NCI-H446 (cell line): ENCODE data around the gene LNX1.

Experiments
- DNase-seq, 2 experiments: peaks; one replicate each; lab custom pipeline; 2025; lab: John Stamatoyannopoulos, UW

LNX1 gene

DNA sequence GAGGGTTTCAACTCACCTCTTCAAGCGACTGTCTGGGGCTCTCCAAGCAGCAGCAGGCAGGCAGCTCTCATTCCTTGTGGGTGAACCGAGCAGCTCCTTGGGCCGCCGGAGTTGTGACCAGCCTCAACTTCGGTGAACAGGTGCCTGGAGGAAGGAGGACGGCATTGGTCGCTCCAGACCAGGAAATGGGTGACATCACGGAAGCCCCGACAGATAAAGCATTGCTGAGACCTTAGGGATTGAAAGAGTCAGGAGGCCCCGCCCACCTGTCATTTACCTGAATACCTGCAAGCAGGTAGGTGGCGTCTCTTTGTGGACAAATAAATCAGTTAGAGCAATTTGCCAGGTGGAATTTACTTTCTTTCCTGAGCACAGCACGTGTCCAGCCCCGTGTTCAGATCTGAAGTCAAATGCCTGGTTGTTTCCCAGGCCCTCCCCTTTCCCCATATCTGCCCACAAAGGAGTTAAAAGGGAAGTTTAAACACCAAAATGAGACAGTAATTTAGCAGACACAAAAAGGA lies at the start of gene LNX1:
Gene LNX1 (minus strand): TSS at position 115 of the 521 bp plus-strand sequence. CDS start 17,484 bp downstream, outside the sequence.
- no peak for DNase-seq

DNA sequence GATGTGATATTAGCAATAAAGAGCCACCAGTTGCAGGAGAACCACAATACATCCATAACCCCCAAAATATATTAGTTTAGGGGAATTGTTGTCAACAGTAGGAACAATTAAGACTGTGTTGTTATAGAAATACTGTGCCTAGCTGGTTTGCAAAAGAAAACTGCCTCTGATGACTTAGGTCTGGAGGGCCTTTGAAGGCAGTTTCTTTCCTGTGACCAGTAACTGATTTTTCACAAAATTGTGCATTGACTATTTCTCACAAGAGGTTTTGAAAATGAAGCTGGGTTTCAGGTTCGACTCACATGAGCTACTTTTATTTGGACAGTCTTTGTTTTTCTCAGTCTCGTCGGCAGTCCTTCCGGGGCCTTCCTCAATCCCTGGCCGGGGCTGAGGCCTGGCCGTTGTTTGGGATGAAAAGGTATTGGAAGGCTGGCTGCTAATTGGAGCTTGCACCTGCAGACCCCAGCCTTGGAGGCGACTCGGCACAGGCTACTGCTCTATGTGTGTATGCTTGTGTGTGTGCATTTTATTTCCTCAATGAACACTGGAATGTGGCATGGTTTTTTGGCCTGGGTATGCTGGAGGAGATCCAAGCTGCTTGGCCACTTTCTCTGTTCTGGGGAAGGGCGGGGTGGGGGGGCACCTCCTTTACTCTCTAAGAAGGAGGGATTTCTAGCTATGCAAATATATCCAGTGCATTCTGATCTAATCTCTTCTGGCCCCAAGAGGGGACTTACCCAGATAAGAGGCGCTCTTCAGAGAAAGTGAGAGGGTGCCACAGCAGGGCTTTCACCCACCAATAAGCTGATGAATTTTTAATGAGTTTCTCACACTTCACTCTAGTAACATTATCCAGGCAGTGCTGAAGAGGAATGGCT lies 49.5 kb upstream of the LNX1 start:
- peak; percentile 16 to 60 for DNase-seq

DNA sequence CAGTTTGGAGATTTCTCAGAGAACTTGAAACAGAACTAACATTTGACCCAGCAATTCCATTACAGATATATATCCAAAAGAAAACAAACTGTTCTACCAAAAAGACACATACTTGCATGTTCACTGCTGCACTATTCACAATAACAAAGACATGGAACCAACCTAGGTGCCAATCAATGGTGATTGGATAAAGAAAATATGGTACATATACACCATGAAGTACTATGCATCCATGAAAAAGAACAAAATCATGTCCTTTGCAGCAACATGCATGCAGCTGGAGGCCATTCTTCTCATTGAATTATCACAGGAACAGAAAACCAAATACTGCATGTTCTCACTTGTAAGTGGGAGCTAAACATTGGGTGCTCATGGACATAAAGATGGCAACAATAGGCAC lies 47.6 kb upstream of the LNX1 start:
- no peak for DNase-seq

DNA sequence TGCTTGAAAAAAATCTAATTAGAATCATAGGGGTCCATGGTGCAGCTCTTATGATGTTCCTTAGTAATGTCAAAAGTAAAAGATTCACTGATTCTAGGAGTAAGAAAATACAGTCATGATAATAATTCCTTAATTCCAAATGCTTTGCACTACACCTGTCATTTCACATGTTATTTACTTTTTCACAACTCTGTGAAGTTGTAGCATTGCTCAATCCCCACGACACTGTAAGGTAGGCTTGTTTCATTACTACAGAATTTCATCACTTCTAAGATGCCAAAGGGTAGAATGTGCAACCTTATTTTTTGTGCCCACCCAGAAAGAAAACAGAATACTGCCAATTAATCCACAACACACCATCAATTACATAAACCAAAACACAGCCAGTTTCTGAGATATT lies 46.1 kb upstream of the LNX1 start:
- no peak for DNase-seq

DNA sequence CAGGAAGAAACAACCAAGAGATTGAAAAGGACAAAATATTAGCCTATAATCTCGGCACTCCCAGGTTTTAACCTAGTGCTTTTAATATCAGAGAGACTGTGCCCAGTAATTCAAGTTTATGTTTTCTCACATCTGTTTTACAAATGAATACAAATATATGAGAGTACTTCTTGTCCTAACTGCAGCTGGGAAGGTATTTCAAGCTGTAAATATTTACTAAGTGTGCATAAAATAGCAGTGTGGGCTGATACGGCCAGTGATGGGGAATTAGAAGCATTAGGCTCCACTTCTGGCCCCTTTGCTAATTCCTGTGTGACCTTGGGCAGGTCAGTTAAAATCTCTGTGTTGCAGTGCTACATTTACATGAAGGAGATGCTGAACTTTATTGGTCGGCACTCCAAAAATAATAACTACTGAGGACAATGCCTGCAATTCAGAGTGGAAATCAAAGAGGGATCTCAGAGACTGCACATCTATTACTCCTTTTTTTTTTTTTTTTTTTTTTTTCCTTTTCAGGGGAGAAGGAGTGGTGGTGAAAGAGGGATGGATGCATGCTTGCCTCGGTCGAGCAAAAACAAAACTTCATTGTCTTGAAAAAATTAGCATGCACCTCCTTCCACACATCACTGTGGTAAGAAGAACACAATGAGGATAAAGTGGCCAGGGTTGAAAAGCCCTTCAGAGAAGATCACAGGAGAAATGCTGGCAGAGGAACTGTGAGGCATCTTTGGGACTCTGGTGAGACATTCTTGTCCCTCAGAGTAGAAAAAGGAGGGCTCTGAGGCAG lies 44.6 kb upstream of the LNX1 start:
- no peak for DNase-seq

DNA sequence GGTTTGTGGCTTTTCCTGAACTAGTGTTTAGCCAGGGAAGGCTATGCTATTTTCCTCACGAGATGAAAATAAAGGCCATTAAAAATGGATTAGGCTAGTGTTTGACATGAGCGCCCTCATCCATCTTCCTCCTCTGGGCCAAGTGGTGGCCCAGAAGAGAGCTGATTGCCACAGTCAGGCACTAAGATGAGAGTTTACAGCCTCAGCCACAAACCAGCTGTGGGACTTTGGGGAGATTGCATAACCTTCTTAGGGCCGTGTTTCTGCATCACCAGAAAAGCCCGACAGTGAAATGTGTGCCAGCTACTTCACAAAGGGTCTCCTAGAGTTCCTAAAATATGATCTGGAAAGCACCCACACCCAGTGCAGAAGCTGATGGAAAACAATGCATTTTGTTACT lies 42.3 kb upstream of the LNX1 start:
- no peak for DNase-seq

DNA sequence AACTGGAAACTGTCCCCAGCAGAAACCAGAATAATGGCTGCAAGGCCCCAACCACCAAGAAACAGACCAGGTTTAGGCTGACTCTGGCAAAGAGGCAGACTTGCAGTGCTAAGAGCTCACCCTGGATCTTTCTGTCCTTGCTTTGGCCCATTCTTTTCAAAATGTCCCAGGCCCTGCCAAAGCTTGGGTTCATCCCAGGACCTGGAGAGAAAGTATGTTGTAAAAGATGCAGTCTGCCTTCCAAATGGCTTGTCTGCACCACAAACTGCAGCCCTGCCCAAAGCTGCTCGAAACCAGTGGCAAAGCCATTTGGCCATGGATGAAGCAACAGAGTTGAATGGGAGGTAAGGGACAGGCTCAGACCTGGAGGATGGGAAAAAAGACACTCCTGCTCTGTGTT lies 38.0 kb upstream of the LNX1 start:
- no peak for DNase-seq

DNA sequence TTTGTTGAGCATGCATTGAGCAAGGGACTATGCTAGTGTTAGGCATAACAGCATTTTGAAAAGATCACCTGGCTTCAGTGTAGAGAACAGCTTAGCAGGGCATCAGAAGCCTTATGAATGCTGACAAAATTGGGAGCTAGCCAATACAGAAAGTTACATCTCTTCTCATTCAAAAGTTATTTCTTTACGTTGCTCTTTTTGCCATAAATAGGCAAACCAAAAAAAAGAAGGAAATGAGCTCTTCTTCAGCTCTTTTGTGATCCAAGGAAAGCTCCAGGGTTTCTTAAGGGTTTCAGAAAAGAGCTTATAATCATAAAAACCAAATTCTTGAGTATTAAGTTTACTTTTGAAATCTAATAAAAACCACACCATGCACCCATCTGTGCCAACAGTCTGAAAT lies 35.2 kb upstream of the LNX1 start:
- no peak for DNase-seq

DNA sequence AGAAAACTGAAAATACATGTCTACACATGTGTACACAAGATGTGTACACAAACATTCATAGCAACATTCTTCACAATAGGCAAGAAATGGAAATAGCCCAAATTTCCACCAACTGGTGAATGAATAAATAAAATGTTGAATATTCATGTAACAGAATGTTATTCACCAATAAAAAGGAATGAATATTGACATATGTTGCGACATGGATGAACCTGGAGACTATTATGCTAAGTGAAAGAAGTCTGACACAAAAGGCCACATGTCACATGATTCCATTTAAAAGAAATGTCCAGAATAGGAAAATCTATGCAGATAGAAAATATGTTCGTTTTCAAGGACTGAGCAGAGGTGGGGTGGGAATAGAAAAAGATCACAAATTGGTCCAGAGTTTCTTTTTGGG lies 34.6 kb upstream of the LNX1 start:
- no peak for DNase-seq

DNA sequence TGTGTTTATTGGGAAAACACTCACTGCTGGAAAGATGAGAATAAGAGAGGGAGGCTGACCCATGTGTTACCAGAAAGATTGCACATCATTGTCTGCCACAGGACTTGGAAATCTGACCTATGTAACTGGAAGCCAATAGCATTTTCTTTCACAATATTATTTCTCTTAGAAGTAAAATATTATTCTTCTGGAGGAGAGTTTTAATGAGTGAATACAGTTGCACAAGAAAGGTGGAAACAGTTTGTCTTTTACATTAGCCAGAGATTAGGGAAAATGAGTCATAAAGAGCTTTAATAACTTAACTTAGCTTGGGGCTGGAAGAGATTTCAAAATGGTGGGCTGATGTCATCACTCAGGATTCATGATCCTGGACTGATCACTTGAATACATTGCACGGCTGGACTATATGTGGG lies 31.5 kb upstream of the LNX1 start:
- DNase-seq: no peak

DNA sequence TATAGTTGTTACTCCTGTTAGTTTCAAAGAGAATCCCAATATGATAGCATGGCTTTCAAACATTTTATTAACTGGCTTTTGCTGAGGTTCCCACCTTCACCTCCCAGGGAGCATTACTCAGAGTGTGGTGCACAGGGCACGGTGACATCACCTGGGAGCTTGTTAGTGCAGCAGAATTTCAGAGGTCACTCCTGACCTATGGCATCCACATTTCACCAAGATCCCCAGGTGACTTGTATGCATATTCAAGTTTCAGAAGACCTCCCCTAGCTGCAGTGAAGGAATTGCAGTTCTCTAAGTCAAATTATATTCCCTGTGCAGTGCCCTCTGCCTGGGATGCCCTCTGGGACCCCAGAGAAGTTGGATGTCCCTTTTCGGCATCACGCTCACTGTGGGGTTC lies 29.7 kb upstream of the LNX1 start:
- DNase-seq: no peak

DNA sequence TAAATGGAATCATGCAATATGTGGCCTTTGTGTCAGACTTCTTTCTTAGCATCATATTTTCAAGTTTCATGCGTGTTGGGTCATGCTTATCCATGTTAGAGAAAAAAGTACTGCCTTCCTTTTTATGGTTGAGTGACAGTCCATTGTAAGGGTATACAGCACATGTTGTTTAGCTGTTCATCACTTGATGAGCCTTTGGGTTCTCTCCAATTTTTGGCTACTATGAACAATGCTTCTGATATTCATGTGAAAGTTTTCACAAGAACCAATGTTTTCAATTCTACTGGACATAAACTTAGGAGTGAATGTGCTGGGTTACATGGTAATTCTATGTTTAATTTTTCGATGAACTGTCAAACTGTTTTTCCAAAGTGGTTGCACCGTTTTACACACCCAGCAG lies 28.1 kb upstream of the LNX1 start:
- no peak for DNase-seq

DNA sequence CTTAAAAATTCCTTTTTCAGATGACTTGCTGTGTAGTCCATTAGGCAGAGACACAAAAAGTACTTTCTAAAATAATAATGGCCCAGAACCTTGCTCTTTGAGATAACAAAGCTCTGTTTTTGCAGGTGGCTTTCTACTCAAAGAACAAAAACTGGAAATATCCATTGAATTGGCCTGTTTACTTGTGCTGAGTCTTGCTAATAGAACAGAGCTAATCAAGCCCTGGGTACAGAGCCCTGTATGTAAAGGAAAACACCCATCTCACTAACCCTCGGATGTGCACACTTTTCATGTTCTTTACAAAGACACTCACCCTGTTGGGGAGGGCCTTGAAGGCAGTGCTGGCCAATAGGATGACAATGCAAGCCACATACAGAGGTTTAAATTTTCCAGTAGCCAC lies 27.0 kb upstream of the LNX1 start:
- no peak for DNase-seq

DNA sequence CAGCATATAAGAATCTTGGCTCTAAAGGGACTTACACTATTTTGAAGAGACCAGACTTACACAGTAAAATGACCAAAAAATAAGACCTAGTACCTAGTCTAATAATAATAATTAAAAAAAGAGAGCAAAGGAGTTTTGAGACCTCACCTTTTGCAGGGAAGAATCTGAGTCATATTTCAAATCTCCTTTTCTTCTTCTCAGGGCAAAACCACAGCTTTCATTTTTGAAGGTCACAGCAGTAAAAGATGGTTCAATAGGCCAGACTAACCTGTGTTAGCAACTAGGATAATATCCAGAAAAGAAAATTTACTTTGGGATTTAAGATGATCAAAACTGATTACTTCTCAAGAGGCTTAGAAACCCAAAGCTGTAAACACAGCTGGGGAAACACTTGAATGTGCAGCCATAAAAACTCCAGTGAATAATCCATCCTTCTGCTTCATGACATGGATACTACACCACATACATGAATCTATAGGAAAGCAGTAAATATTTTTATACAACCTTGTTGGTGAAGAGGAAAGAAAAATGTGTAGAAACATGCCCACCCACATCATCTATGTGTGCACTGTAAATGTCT lies 25.9 kb upstream of the LNX1 start:
- DNase-seq: no peak

DNA sequence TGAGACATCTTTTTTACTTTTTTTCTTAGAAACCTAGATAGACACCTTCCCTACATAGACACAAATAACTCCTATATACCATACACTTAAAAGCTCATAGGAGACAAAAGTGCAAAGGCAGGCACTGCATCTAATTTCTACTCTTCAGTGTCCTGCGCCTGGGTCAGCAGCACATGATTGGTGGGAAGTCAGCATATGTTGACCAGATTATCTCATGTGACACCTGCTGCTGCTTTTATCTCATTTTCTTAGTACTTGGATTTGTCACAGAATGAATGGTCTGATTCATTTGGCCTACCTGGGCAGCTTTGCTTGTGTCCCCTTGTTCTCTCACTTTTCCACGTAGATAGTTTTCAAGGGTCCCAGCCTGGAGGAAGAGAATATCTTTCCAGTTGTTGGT lies 24.9 kb upstream of the LNX1 start:
- DNase-seq: no peak

DNA sequence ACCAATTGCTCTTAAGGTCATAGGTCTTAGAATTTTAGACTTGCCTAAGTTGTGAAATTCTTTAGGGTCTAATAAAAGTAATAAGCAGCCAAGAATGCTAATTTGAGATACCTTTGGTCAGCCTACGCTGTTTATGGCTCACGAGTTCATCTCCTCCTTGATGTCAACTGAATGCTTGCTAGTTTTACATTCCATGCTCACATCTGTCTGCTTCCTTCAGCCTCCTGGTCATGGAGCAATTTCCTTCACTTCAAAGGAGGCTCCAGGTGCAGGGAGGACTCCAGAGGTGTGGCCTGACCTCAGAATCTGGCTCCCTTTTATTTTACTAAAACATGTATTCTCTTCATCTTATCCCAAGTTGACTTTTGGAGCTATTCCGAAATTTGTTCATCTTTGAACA lies 23.3 kb upstream of the LNX1 start:
- DNase-seq: no peak

DNA sequence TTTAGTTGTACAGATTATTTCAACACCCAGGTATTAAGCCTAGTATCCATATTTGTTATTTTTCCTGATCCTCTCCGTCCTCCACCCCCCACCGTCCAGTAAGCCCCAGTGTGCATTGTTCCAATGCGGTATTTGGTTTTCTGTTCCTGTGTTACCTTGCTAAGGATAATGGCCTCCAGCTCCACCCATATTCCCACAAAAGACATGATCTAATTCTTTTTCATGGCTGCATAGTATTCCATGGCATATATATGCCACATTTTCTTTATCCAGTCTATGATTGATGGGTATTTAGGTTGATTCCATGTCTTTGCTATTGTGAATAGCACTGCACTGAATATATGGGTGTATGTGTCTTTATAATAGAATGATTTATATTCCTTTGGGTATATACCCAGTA lies 22.1 kb upstream of the LNX1 start:
- no peak for DNase-seq

DNA sequence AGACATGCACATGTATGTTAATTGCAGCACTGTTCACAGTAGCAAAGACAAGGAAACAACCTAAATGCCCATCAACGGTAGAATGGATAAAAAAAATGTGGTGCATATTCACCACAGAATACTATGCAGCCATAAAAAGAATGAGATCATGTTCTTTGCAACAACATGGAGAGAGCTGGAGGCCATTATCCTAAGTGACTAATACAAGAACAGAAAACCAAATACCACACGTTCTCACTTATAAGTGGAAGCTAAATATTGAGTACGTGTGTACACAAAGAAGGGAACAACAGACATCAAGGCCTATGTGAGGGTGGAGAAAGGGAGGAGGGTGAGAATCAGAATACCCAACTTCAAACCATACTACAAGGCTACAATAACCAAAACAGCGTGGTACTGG lies 17.4 kb upstream of the LNX1 start:
- no peak for DNase-seq

DNA sequence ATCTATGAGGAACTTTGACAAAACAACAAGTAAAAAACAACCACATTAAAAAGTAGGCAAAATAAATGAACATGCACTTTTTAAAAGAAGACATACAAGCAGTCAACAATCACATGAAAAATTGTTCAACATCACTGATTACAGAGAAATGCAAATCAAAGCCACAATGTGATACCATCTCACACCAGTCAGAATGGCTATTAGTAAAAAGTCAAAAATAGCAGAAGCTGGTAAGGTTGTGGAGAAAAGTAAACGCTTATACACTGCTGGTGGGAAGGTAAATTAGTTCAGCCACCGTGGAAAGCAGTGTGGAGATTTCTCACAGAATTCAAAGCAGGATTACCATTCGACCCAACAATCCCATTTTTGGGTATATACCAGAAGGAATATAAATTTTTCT lies 17.0 kb upstream of the LNX1 start:
- DNase-seq: no peak

DNA sequence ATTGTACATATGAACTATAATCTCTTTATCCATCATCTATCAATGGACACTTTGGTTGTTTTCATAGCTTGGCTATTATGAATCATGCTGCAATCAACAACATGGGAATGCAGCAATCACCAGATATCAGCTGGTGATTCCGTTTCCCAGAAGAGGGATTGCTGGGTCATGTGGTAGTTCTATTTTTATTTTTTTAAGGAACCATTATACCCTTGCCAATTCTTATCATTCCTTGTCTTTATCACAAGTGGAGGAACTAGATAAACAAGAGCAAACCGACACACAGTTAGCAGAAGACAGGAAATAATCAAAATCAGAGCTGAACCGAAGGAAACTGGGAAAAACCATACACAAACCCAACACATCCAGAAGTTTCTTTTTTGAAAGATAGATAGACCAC lies 14.5 kb upstream of the LNX1 start:
- no peak for DNase-seq

DNA sequence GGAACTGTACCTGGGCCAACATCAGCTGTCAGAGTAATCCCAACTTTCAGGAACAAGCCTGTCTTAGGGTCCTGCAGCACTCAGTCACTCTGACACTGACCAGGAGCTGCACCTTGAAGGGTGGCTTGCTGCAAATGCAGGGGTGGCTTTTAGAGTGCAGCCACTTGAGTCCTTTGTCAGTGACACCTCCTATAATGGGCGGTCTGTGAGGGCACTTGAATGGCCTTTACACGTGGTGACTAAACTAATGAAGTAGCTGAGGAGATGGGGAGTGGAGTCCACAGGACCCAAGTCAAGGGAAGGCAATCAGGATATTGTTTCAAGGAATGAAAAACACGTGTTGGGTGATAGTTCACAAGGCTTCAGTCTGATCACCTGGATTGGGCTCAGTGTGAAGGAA lies 11.1 kb upstream of the LNX1 start:
- no peak for DNase-seq

DNA sequence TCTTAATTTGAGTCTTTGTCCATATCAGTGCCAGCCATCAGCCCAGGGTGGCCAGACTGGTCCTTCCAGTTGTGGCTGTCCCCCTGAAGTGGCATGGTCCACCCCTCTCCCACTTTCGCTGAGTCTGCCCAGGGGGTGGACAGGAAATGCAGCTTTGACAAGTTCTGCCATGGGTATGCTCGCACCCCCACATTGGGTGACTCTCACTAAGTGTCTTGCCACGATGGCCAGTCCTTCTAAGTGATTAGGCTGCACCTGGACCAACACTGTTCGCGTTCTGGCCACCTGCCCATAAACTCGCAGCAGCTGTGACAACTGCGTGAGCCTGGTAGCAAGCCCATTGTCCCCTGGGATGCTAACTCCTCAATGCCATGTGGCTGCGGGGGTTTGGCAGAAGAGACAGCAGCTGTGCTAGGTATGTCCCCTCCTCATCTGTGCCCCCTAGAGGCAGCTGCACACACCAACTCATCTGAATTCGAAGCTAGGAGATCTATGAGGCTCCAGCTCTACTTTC lies 10.0 kb upstream of the LNX1 start:
- peak in 1 of 2 experiments; percentile 72 for DNase-seq

DNA sequence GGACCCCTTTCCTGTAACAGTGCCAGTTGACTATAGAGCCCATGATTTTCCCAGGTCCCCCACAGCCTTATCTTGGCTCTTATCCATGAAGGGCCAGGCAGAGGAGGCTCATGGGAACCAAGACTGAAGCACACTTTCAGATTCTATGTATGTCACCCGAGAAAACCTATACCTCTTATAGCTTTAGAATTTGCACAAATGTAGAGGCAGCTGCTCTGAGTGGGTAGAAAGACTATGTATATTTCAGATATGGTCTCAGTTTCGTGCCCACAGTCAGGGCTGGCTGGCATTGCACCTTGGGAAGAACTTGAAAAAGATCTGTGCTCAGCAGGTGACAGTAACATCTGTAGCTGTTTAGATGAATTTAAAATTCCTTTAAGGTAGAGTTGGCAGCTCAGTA lies 8.3 kb upstream of the LNX1 start:
- no peak for DNase-seq
